Rectal smooth muscle tissue (tissue), 1 donor: ENCODE data around the gene LCLAT1.
"Not testable (repeated sequence)": the region's sequence is repeated elsewhere in the genome, so short reads cannot be mapped to it uniquely, and the experiment has no call there.

Experiments used
- H3K27ac ChIP-seq: one replicate; pipeline ENCODE4 v1.7.0; 2013; ENCODE audit warnings: low read depth, low read length, inconsistent platforms
- H3K27me3 ChIP-seq: one replicate; pipeline ENCODE4 v1.7.0; 2013; ENCODE audit warnings: low read length; ENCODE audit not compliant: control insufficient read depth, insufficient read depth
- H3K36me3 ChIP-seq: one replicate; pipeline ENCODE4 v1.7.0; 2013; ENCODE audit warnings: low read length; ENCODE audit not compliant: control insufficient read depth, insufficient read depth
- H3K4me1 ChIP-seq: one replicate; pipeline ENCODE4 v1.7.0; 2013; ENCODE audit warnings: low read length; ENCODE audit not compliant: control insufficient read depth, insufficient read depth
- H3K4me3 ChIP-seq: one replicate; pipeline ENCODE4 v1.7.0; 2013; ENCODE audit warnings: low read length
- H3K9ac ChIP-seq: one replicate; pipeline ENCODE4 v1.7.0; 2013; ENCODE audit warnings: low read length

LCLAT1 gene

DNA sequence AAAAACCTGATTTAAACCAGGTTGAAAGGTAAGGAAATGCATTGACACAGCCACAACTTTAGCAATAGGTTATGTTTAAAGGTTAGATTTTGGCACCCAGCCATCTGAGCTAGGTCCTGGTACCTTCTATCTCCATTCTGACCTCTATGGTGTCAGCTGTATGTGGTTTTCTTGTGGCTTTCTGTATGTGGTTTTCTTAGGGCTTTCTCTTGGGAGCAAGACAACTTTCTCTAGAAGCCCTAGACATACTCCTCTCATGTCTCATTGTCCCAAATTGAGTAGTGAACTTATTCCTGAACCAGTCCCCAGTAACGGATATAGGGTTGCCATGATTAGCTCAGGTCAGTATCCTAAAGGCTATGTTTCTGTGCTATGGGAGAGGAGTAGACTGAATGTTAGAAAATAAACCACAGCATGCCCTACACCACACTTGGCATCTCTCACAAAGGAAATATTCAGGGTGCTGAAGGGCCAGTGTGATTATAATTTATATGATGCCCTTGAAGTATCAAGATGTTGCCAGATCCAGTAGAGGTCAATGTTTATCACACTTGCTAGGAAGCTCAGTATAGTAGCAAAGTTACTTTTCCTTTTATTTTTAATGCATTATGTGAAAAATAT, 184.1 kb downstream of the LCLAT1 start:
- no peak overlapping the region for H3K9ac ChIP-seq
- H3K27me3 ChIP-seq = no peaks in the 10 kb centered on the region
- no peak overlapping the region for H3K4me3 ChIP-seq
- H3K27ac ChIP-seq = no peak overlapping the region
- no peaks in the 10 kb centered on the region for H3K4me1 ChIP-seq
- no peaks in the 10 kb centered on the region for H3K36me3 ChIP-seq

DNA sequence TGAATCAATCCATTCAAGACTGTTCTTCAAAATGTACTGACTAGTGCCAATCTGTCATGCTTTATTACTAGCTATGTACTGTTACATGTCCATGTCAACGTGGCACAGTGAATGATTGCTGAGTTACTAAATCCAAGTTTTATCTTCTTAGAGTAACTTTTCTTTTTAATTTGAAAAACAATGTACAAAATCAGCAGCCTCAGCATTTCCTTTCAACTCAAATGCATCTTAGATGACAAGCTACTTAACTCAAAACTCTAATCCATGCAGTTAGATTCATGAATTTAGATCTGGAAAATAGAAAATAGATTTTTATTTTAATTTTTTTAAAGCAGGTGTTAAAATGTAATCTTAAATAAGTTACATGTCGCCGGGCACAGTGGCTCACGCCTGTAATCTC, 186.0 kb downstream of the LCLAT1 start:
- no peak overlapping the region for H3K9ac ChIP-seq

DNA sequence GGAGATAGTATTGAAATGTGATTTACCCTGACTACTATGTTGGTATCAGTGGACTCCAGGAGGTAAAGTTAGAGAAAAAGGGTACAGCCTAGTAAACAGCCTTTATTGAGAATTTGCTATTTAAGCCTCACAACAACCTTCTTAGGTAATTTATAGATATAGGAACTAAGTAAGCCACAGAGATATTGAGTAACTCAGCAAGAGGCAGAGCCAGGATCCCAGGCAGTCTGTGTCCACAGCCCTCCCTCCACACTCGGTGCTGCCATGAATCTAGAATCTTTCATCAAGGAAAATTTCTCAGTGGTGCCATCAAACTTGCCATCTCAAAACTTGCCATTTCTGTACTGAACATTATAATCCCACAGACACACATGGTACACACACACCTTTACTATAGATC, 189.3 kb downstream of the LCLAT1 start:
- Histone ChIP-seq H3K36me3 (no peaks in the 10 kb centered on the region), H3K4me1 (no peaks in the 10 kb centered on the region), H3K27me3 (no peaks in the 10 kb centered on the region), H3K9ac (no peak overlapping the region), H3K4me3 (no peak overlapping the region), H3K27ac (no peak overlapping the region)

More for the DNA sequence above, 186.0 kb downstream of the LCLAT1 start:
- Histone ChIP-seq H3K27me3 (no peaks in the 10 kb centered on the region), H3K27ac (no peak overlapping the region), H3K36me3 (no peaks in the 10 kb centered on the region), H3K4me1 (no peaks in the 10 kb centered on the region), H3K4me3 (no peak overlapping the region)

DNA sequence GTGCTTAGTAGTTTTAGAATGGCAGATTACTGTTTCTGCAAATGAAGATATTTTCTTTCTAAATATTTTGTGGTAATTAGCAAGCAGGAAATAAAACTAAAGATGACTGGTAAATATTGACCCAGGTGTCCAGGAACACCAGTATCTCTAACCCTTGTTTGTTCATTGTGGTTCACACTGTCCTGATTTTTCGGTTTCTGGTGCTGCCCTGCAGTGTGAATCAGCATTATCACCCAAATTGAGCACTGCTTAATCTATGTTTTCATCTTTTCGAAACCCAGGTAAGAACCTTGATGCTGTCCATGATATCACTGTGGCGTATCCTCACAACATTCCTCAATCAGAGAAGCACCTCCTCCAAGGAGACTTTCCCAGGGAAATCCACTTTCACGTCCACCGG, 192.8 kb downstream of the LCLAT1 start:
- Histone ChIP-seq H3K27ac (no peak overlapping the region), H3K4me3 (no peak overlapping the region)

DNA sequence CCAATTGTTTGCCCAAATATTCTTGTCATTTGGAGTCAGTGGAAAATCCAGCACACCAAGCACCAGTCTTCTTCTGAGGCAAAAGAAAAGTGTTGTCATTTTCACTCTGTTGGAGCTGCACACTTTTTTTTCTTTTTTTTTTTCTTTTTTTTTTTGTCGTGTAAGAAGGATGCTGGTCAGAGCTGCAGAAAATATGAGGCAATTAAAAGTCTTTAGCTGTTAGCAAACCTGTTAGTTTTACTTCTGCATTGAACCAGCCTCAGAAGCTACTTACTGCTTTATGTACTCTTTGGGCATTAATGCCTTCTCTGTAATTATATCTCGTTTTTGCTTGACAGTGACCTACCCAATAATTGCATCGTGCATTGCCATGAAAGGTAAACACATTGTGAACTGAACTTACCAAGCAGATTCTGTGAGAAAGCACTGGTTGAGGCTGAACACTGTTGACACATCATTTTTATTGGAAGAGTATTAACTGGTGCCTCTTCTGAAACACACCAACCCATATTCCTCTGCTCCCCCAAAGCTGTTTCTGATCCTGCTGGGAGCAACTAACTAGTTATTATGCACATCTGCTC, 194.8 kb downstream of the LCLAT1 start:
- Histone ChIP-seq H3K4me3 (no peak overlapping the region), H3K36me3 (no peaks in the 10 kb centered on the region), H3K27ac (no peak overlapping the region), H3K4me1 (no peaks in the 10 kb centered on the region), H3K9ac (no peak overlapping the region), H3K27me3 (no peaks in the 10 kb centered on the region)

More for the DNA sequence above, 192.8 kb downstream of the LCLAT1 start:
- H3K36me3 ChIP-seq = no peaks in the 10 kb centered on the region
- no peak overlapping the region for H3K9ac ChIP-seq
- H3K4me1 ChIP-seq = no peaks in the 10 kb centered on the region
- no peaks in the 10 kb centered on the region for H3K27me3 ChIP-seq

DNA sequence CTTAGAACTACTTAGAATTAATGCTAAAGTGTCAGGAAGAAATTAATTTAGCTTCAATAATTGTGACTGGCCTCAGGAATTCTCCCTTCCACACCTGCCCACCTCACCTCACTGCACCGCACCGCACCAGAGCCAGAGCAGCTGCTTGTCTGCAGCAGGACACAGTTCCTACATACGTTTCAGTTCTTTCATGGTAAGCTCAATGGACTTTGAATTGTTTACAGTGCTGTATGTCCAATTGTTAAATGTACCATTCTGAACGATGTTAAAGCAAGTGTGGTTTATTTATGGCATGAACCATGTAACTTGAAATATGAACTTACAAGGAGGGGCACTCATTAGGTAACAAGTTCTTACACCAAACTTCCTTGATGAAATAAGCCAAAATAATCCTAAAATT, 196.0 kb downstream of the LCLAT1 start:
- H3K4me3 ChIP-seq, H3K9ac ChIP-seq, H3K27me3 ChIP-seq, H3K36me3 ChIP-seq, H3K27ac ChIP-seq, H3K4me1 ChIP-seq: not testable (repeated sequence)

DNA sequence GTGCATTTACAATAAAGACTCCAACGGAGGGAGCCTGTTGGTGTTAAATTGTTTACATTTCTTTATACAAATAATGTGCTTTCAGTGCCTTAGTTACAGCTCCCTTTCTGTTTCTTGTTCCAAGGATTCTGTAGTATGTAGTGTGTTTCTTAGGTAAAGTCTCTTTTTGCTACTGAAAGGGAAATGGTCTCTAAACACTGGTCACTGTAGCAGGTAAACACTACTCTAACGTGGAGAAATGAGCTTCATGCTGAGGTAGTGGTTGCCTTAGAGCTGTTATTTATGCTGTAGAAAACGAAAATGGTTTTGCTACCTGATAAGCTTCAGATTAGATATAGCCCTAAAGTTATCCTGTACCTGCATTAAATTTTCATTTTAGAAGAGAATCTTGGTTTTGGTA, 196.6 kb downstream of the LCLAT1 start:
- no peak overlapping the region for H3K9ac ChIP-seq
- no peak overlapping the region for H3K4me3 ChIP-seq
- no peaks in the 10 kb centered on the region for H3K36me3 ChIP-seq
- H3K27ac ChIP-seq = no peak overlapping the region
- no peaks in the 10 kb centered on the region for H3K4me1 ChIP-seq
- no peaks in the 10 kb centered on the region for H3K27me3 ChIP-seq

DNA sequence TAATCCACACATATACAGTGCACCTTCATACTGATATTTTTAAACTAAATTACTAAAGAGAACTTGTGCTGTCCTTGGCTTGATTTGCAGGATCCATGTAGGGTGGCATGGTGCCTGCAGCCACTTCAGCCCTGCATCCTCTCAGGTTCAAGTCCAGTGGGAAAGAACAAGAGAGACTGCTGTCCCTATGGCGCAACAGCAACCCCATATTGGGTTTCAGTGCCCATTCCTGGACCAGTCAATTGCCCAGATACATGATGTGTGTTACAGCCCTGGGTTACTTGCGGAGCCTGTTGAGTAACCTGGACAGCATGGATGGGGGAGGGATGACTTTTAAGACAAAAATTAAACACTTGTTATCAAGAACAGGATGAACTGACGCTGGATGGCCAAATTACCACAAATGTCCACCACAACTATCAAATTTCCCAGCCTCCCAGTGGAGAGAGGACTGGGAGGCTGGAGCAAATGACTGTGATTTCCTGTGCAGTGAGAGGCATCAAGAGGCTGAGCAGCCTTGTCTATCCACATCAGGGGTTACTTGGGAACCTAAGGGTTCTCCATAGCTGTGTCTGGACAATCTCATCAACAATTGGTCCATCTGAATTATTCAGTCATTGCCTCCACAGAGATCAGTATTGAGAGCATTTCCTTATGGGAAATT, 198.2 kb downstream of the LCLAT1 start:
- Histone ChIP-seq H3K27ac (no peak overlapping the region), H3K4me3 (no peak overlapping the region), H3K4me1 (no peaks in the 10 kb centered on the region), H3K27me3 (no peaks in the 10 kb centered on the region), H3K9ac (no peak overlapping the region), H3K36me3 (no peaks in the 10 kb centered on the region)

DNA sequence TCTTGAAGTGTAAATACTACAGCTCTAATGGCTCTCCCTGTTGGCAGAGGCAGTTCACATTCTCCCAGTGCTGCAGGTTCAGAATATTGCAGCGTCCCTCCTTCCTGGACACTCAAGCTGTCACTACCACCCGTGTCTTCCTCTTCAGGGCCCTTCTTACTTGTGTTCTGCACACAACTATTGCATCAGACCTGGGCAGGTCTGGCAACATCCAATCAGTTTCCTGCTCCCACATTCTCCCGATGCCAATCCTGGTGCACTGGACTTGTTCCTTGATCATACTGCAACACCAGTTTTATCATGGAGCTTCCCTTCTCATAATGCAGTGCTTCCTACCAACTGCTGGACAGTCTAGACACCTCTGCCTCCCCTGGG, 198.7 kb downstream of the LCLAT1 start:
- Histone ChIP-seq H3K27me3 (no peaks in the 10 kb centered on the region), H3K36me3 (no peaks in the 10 kb centered on the region), H3K4me3 (no peak overlapping the region), H3K4me1 (no peaks in the 10 kb centered on the region), H3K27ac (no peak overlapping the region), H3K9ac (no peak overlapping the region)

DNA sequence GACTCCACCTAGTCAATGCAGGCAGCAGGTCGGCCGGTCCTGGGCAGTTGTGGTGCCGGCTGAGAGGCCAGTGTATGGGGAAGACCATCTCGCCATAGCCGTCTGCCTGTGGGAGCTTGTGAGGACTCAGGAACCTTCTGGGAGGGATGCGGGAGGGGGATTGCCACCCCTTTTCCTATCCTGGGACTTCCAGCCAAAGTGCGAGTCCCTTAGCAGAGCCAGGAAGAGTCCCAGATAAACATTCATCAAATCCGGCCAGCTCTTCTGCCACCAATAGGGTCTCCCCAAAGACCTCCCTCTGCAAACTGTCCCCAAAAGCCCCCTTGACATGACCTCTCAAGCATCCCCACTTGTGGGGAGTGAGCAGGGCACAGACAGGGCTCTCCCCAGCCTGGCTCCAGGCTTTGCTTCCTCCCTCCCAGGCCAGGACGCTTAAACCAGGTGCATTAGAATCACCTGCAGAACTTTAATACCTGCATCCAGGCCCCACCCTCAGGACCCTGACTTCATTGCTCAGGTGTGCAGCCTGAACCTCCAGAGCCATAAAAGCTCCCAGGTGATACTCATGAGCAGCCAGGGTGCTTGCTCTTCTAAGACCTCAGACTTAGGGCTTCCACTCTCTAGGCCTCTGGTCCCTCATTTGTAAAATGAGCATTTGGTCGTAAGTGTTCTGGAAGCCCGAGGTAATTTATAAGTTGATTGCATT, 200.9 kb downstream of the LCLAT1 start:
- H3K36me3 ChIP-seq = no peaks in the 10 kb centered on the region
- H3K27me3 ChIP-seq = no peaks in the 10 kb centered on the region
- no peak overlapping the region for H3K27ac ChIP-seq
- H3K4me3 ChIP-seq = no peak overlapping the region
- H3K4me1 ChIP-seq = no peaks in the 10 kb centered on the region
- no peak overlapping the region for H3K9ac ChIP-seq

DNA sequence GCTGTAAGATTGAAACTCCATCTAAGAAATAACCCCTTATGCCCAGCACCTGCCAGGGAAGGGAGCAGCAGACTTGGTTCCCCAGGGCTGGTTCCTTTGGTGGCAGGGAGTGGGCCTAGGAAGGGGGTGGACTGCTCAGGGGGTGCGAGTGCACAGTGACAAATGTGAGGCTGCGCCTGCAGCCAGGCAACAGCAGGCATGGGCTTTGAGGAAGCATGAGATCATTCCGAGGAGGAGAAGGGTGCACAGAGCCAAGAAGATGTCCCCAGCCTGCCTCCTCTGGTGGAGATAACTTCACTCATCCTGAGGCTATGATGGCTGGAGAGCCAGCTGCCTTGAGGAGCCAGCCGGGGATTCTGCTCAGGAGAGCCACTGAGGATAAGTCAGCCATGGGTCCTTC, 202.2 kb downstream of the LCLAT1 start:
- H3K4me1 ChIP-seq = no peaks in the 10 kb centered on the region
- H3K27me3 ChIP-seq = no peaks in the 10 kb centered on the region
- no peak overlapping the region for H3K4me3 ChIP-seq
- H3K36me3 ChIP-seq = no peaks in the 10 kb centered on the region
- H3K27ac ChIP-seq = no peak overlapping the region
- no peak overlapping the region for H3K9ac ChIP-seq

DNA sequence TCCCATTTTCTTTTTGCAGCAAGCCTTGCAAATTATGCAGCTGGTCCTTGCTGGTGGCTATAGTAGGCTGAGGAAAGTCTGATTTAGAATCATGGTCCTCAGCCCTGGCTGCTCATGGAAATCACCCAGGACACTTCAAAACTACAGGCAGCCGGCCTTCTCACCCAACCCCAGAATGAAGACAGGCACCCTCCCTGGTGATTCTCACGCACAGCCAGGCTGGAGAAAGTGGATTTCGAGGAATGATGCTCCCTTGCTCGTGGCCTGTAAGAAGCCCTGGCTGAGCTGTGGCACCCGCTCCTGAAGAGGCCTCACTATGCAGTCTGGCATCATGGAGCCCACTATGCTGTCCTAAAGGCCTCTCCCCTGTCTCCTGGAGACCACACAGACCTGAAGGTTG, 202.8 kb downstream of the LCLAT1 start:
- Histone ChIP-seq H3K27ac (no peak overlapping the region), H3K4me3 (no peak overlapping the region), H3K27me3 (no peaks in the 10 kb centered on the region), H3K9ac (no peak overlapping the region), H3K4me1 (no peaks in the 10 kb centered on the region), H3K36me3 (no peaks in the 10 kb centered on the region)
